ENCODE results near the gene SYDE1.

DNA sequence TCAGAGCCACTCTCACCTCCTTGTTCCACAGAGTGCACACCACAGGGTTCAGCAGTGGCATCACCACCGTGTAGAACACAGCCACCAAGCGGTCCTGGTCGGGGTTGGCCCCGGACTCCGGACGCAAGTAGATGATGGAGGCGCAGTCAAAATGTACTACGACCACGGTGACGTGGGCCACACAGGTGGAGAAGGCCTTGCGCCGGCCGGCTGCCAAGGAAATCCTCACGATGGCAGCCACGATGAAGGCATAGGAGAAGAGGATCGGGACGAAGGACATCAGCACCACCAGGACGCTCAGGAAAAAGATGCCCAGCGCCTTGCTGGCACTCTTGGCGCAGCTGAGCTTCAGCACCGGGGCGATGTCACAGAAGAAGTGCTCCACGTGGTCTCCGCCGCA lies 33.9 kb downstream of the SYDE1 start:
- TF ChIP-seq, protein P1, sequence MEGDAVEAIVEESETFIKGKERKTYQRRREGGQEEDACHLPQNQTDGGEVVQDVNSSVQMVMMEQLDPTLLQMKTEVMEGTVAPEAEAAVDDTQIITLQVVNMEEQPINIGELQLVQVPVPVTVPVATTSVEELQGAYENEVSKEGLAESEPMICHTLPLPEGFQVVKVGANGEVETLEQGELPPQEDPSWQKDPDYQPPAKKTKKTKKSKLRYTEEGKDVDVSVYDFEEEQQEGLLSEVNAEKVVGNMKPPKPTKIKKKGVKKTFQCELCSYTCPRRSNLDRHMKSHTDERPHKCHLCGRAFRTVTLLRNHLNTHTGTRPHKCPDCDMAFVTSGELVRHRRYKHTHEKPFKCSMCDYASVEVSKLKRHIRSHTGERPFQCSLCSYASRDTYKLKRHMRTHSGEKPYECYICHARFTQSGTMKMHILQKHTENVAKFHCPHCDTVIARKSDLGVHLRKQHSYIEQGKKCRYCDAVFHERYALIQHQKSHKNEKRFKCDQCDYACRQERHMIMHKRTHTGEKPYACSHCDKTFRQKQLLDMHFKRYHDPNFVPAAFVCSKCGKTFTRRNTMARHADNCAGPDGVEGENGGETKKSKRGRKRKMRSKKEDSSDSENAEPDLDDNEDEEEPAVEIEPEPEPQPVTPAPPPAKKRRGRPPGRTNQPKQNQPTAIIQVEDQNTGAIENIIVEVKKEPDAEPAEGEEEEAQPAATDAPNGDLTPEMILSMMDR (IDR thresholded peaks at IDR 0.05), result no peak
- no peak for TF ChIP-seq ETV6 (CRISPR knock-in tag; IDR thresholded peaks at IDR 0.05)
- no peak for TF ChIP-seq GABPB1 (CRISPR knock-in tag; IDR thresholded peaks at IDR 0.05)
- TF ChIP-seq, protein P2, sequence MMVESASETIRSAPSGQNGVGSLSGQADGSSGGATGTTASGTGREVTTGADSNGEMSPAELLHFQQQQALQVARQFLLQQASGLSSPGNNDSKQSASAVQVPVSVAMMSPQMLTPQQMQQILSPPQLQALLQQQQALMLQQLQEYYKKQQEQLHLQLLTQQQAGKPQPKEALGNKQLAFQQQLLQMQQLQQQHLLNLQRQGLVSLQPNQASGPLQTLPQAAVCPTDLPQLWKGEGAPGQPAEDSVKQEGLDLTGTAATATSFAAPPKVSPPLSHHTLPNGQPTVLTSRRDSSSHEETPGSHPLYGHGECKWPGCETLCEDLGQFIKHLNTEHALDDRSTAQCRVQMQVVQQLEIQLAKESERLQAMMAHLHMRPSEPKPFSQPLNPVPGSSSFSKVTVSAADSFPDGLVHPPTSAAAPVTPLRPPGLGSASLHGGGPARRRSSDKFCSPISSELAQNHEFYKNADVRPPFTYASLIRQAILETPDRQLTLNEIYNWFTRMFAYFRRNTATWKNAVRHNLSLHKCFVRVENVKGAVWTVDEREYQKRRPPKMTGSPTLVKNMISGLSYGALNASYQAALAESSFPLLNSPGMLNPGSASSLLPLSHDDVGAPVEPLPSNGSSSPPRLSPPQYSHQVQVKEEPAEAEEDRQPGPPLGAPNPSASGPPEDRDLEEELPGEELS (CRISPR knock-in tag; IDR thresholded peaks at IDR 0.05), result no peak
